Measurements from ENCODE around the gene P2RY8.

Gene P2RY8

DNA sequence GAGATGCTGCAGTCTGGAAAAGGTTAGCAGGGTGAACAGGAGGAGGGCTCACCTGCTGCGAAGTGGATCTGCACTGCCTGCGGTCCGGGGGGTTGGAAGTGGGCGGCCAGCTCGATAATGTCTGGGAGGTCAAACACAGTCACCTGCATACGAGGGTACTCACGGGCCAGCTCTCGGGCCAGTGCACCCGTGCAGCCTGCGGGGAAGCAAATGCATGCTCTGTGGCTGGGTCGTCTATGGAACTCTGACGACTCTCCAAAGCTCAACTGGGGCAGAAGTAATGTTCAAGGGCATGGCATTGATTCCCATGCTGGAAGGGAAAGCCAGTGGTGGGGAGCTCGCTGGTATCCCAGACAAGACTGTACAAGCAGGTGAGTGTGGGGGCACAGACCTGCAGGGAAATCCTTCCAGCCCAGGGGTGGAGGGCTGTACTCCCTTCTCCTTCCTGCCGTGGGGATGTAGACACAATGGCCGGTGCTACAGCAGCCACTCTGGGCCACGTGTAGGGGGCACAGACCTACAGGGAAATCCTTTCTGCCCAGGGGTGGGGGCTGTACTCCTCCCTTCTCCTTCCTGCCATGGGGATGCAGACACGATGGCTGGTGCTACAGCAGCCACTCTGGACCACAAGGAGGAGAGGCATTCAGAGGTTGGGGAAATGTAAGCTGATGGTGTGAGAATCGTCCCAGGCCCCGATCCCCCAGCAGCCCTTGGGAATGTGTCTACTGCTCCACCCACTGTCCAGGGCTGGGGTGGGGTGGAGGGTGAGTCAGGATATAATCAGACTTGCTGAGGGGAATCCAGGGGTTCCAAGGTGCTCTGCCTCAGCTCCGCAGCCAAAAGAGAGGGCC lies 118.8 kb downstream of the P2RY8 start:
- peak; percentile 22 for DNase-seq (ENCODE audit: low spot score)

DNA sequence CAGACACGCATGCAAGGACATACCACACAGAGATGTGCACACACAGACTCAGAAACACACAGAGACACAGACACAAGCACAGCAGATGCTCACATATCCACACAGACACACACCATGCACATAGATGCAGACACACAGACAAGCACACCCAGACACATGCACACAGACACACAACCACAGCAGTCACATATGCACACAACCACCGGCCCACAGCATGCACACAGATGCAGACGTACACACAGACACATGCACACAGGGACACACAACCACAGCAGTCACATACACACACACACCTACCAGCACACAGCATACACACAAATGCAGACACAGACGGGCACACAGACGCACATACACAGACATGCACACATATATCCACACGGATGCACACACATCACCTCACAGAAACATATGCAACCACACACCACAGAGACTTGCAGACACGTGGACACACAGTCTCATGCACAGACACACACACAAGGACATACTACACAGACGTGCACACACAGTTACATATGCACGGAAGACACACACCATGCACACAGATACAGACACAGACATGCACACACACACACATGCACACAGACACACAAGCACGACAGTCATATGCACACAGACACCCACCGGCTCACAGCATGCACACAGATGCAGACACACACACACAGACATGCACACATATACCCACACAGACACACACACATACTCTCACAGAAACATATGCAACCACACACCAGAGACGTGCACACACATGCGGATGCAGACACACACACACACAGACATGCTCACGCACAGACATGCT lies 119.8 kb downstream of the P2RY8 start:
- DNase-seq (ENCODE audit: low spot score), result no peak

- no peak for DNase-seq (ENCODE audit: low spot score)
These were observed 120.6 kb downstream of the P2RY8 start for GRCh38 chrX:1416327-1416784.

Data from D341Med (cell line).